ENCODE data around the gene SPSB1.

SPSB1 gene

DNA sequence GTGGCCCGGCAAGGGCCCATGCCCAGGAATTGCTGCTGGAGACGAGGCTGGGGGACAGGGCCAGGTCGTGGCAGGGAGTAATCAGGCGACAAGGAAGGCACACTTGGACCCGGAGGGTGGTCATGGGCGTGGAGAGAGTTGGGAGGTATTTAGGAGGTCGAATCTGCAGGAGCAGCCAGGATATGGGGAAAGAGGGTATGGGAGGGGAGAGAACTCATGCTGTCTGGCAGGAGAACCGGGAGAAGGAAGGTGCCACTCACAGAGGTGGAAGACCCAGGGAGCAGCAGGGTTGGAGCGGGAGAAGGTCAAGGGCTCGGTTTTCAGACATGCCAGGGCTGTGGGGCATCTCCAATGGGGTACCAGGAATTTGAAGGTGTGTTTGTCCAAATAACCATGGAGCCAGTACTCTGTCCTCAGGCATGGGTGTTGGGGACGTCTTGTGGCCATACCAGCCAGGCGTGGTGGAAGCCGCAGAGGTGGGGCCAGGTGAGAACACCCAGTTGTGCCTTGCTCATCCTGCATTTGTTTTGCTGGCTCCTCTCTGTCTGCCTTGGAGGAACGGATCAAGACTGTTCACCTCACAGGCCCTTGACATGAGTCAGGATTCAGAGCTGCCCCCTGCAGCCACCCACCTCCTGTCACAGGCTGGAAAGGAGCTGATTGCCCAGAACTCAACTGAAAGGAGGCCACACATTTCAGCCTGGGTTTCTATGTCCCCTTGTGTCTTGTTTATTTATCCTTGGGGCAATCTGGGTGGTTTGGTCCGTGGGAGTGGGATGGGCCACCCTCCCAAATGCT is 111.6 kb downstream of the SPSB1 start:
- H3K4me1 ChIP-seq (ENCODE audit: control insufficient read depth in 1 of 2, insufficient read depth in 2 of 2, low read length in 2 of 2) = peaks cover 11 to 13% of the 10 kb centered on the region in 2 donors
- H3K4me3 ChIP-seq (ENCODE audit: low read depth in 1 of 2, low read length in 2 of 2) = no peak overlapping the region
- H3K9me3 ChIP-seq (ENCODE audit: control insufficient read depth in 1 of 2, low read length in 2 of 2) = no peaks in the 10 kb centered on the region
- no peaks in the 10 kb centered on the region for H3K27me3 ChIP-seq (ENCODE audit: low read depth, low read length)
- H3K27ac ChIP-seq (ENCODE audit: low read length) = no peak overlapping the region
- H3K36me3 ChIP-seq (ENCODE audit: control insufficient read depth in 1 of 2, insufficient read depth in 2 of 2, low read length in 2 of 2) = no peaks in the 10 kb centered on the region

DNA sequence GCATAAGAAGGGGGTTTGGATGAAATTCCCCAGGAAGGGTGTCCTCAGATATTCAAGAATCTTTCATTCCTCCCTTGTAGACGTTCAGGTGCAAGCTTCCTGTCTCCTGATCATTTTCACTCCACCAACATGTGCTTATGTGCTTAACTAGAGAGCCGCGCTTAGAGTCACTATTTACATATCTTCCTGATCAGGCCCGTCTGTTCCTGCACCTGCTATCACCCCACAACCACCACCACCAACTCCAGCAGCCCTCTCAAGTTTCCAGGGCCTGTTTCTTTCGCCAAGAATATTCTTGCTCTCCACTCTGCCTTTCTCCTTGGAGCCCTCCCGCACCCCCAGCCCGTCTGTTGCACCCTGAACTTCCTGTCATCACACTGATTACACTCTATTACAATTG is 113.4 kb downstream of the SPSB1 start:
- Histone ChIP-seq H3K27me3 (ENCODE audit: low read depth, low read length) (no peaks in the 10 kb centered on the region), H3K4me3 (ENCODE audit: low read depth in 1 of 2, low read length in 2 of 2) (no peak overlapping the region), H3K4me1 (ENCODE audit: control insufficient read depth in 1 of 2, insufficient read depth in 2 of 2, low read length in 2 of 2) (no peaks in the 10 kb centered on the region), H3K36me3 (ENCODE audit: control insufficient read depth in 1 of 2, insufficient read depth in 2 of 2, low read length in 2 of 2) (no peaks in the 10 kb centered on the region), H3K27ac (ENCODE audit: low read length) (no peak overlapping the region), H3K9me3 (ENCODE audit: control insufficient read depth in 1 of 2, low read length in 2 of 2) (no peaks in the 10 kb centered on the region)

DNA sequence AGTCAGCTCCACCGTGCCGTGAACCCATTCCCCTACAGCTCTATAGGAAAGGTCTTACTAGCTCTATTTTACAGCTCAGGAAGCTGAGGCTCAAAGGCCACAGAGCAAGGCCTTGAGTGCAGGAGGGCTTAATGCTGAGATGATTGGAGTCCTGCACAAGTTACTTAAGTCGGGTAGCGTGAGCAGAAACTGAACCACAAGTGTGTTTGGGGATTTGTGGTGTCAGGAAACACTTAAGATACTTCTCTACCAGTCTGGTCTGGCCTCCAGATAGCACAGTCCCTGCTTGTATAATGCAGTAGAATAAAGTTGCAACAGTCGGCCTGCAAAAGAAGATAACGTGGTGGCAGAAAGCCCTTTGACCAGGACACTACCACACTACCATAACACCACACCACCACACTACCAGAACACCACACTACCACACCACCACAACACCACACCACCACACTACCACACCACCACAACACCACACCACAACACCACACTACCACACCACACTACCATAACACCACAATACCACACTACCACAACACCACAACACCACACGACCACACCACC is 118.1 kb downstream of the SPSB1 start:
- Histone ChIP-seq H3K36me3 (ENCODE audit: control insufficient read depth in 1 of 2, insufficient read depth in 2 of 2, low read length in 2 of 2) (no peaks in the 10 kb centered on the region), H3K4me1 (ENCODE audit: control insufficient read depth in 1 of 2, insufficient read depth in 2 of 2, low read length in 2 of 2) (peaks cover 11 to 24% of the 10 kb centered on the region in 2 donors), H3K27me3 (ENCODE audit: low read depth, low read length) (no peaks in the 10 kb centered on the region), H3K27ac (ENCODE audit: low read length) (no peak overlapping the region), H3K4me3 (ENCODE audit: low read depth in 1 of 2, low read length in 2 of 2) (no peak overlapping the region), H3K9me3 (ENCODE audit: control insufficient read depth in 1 of 2, low read length in 2 of 2) (no peaks in the 10 kb centered on the region)

DNA sequence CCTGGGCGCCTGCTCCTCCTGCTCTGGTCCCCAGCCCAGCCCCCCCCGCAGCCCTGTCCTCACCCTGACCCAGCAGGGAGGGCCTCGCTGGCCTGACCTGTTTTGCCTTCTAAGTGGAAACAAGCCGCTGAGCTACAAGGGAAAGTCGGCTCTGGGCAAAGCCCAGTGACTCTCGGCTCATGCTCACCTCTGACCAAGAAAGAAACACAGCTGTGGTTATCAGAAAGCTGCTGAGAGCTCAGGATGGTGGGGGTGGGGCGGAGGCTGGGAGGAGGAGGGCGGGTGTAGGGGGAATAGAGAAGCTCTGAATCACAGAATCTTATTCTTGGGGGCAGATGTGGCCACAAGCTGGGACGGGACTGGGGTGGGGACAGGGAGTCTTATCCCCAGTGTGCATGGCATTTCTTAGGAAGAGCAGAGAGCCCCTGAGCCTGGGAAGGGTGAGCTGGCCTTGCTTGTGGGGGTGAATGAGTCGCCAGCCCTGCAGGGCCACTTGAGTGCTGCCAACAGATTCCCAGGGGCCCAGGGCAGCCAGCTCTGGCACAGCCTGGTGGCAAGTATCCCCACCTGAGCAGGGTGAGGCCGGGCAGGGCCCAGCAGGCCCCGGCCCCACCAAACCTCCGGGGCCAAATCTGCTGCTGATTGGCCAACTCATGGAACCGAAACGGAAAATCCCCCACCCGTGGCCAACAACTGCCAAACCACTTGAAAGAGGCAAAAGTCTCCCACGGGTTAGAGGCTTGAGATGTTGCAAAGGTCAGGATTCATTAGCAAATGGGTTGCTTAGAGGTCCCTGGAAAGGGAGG is 120.6 kb downstream of the SPSB1 start:
- Histone ChIP-seq H3K27me3 (ENCODE audit: low read depth, low read length) (no peaks in the 10 kb centered on the region), H3K36me3 (ENCODE audit: control insufficient read depth in 1 of 2, insufficient read depth in 2 of 2, low read length in 2 of 2) (no peaks in the 10 kb centered on the region), H3K27ac (ENCODE audit: low read length) (peak overlapping the region; percentile 58), H3K4me1 (ENCODE audit: control insufficient read depth in 1 of 2, insufficient read depth in 2 of 2, low read length in 2 of 2) (peaks cover 11 to 24% of the 10 kb centered on the region in 2 donors), H3K4me3 (ENCODE audit: low read depth in 1 of 2, low read length in 2 of 2) (no peak overlapping the region), H3K9me3 (ENCODE audit: control insufficient read depth in 1 of 2, low read length in 2 of 2) (no peaks in the 10 kb centered on the region)

DNA sequence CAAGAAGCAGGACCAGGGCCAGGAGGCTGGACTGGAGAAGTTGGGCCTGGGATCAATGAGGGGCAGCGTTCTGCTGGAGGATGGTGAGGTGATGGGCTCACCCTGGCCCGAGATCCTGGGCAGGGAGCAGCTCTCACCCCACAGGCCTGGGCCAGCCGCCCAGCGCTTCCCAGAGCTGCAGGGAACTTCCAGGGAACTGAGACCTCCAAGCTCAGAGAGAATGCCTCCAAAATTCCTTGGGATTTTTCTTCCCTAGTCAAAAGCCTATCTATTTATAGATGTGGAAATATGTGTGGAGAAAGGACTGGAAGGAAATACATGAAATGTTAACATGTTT is 121.2 kb downstream of the SPSB1 start:
- H3K36me3 ChIP-seq (ENCODE audit: control insufficient read depth in 1 of 2, insufficient read depth in 2 of 2, low read length in 2 of 2) = no peaks in the 10 kb centered on the region
- no peaks in the 10 kb centered on the region for H3K27me3 ChIP-seq (ENCODE audit: low read depth, low read length)
- H3K4me1 ChIP-seq (ENCODE audit: control insufficient read depth in 1 of 2, insufficient read depth in 2 of 2, low read length in 2 of 2) = peaks cover 11 to 24% of the 10 kb centered on the region in 2 donors
- H3K4me3 ChIP-seq (ENCODE audit: low read depth in 1 of 2, low read length in 2 of 2) = no peak overlapping the region
- no peaks in the 10 kb centered on the region for H3K9me3 ChIP-seq (ENCODE audit: control insufficient read depth in 1 of 2, low read length in 2 of 2)
- H3K27ac ChIP-seq (ENCODE audit: low read length) = peak overlapping the region; percentile 58

DNA sequence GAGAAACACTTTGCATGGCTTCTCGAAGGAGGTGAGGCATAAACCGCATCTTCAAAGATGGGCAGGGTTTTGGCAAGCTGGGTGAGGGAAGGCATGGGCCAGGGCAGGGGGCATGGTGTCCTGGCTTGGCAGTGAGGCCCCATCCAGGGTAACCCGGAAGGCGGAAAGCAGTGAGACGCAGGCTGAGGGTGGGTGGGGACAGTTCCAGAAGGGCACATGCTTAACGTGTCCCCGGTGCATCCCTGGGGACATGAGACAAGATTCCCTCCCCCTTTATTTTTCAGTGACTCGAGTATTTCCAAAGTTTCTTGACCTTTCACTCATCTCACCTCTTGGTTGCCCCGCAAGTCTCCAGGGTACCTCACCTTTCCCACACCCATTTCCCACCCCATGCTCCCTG is 123.8 kb downstream of the SPSB1 start:
- Histone ChIP-seq H3K36me3 (ENCODE audit: control insufficient read depth in 1 of 2, insufficient read depth in 2 of 2, low read length in 2 of 2) (no peaks in the 10 kb centered on the region), H3K4me1 (ENCODE audit: control insufficient read depth in 1 of 2, insufficient read depth in 2 of 2, low read length in 2 of 2) (peaks cover 11 to 24% of the 10 kb centered on the region in 2 donors)

DNA sequence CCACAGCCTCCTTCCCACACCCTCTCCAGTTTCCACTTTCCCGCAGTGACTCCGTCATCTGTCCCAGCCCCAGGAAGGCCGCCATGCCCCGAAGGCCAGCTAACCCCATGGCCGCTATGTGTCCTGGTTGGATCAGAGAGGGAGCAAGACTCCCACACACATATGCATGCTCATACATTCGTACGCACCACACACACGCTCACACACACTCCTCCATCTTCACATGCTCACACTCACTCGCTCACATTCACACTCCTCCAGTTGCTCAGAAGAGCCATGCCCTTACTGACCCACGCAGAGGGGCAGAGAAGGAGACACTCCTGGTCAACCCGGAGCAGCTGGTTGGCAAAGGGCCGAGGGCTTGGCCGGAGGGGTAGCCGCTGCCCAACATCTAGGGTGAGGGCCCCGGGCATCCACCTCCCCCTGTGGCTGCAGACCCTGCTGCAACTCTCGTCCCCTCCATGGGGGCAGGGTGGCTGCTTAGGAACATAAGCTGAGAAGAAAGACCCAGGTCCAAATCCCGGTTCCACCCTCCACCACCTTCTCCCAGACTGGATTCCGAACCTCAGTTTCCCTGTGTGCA is 124.3 kb downstream of the SPSB1 start:
- Histone ChIP-seq H3K4me1 (ENCODE audit: control insufficient read depth in 1 of 2, insufficient read depth in 2 of 2, low read length in 2 of 2) (peaks cover 11 to 21% of the 10 kb centered on the region in 2 donors), H3K27me3 (ENCODE audit: low read depth, low read length) (no peaks in the 10 kb centered on the region)

More for the DNA sequence above, 123.8 kb downstream of the SPSB1 start:
- H3K9me3 ChIP-seq (ENCODE audit: control insufficient read depth in 1 of 2, low read length in 2 of 2) = no peaks in the 10 kb centered on the region
- H3K27me3 ChIP-seq (ENCODE audit: low read depth, low read length) = no peaks in the 10 kb centered on the region
- no peak overlapping the region for H3K27ac ChIP-seq (ENCODE audit: low read length)
- H3K4me3 ChIP-seq (ENCODE audit: low read depth in 1 of 2, low read length in 2 of 2) = no peak overlapping the region

DNA sequence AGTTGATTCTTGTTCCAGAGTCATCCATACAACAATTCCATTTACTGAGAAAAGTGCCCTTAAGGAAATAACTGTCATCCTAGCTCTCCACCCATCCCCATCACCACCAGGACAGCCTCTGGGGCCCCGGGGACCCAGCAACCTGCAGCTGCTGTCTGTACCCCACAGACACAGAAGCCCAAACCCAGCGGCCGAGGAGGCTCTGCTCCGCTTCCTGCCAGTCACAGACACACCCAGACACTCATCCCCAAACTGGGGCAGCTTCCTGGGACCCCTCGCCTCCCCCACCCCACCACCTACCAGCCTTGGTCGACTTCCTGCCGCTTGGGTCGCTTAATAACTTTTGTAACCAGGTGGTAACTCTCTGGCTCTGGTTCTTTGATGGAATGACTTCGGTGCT is 125.0 kb downstream of the SPSB1 start:
- Histone ChIP-seq H3K27me3 (ENCODE audit: low read depth, low read length) (no peaks in the 10 kb centered on the region), H3K27ac (ENCODE audit: low read length) (no peak overlapping the region), H3K9me3 (ENCODE audit: control insufficient read depth in 1 of 2, low read length in 2 of 2) (no peaks in the 10 kb centered on the region), H3K36me3 (ENCODE audit: control insufficient read depth in 1 of 2, insufficient read depth in 2 of 2, low read length in 2 of 2) (no peaks in the 10 kb centered on the region), H3K4me1 (ENCODE audit: control insufficient read depth in 1 of 2, insufficient read depth in 2 of 2, low read length in 2 of 2) (peaks cover 8 to 21% of the 10 kb centered on the region in 2 donors), H3K4me3 (ENCODE audit: low read depth in 1 of 2, low read length in 2 of 2) (no peak overlapping the region)

More for the DNA sequence above, 124.3 kb downstream of the SPSB1 start:
- Histone ChIP-seq H3K4me3 (ENCODE audit: low read depth in 1 of 2, low read length in 2 of 2) (no peak overlapping the region), H3K27ac (ENCODE audit: low read length) (no peak overlapping the region), H3K9me3 (ENCODE audit: control insufficient read depth in 1 of 2, low read length in 2 of 2) (no peaks in the 10 kb centered on the region), H3K36me3 (ENCODE audit: control insufficient read depth in 1 of 2, insufficient read depth in 2 of 2, low read length in 2 of 2) (no peaks in the 10 kb centered on the region)

DNA sequence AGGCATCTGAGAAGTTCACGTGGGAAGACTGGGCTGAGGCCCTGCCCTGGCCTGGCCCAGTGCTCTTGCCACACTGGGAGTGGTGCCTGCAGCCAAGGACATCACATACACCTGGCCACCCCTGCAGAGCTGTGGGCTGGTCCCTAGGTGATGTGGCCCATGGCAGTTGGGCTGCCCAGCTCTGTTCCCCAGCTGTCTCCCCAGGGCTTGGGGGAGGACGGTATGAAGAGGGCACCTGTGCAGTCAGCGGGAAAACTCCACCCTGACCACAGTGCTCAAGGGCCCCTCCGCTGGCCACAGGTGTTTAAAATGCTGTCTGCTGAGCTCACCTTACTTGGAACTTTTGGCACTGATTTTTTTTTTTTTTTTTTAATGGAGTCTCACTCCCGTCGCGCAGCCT is 126.2 kb downstream of the SPSB1 start:
- H3K36me3 ChIP-seq (ENCODE audit: control insufficient read depth in 1 of 2, insufficient read depth in 2 of 2, low read length in 2 of 2) = no peaks in the 10 kb centered on the region
- no peaks in the 10 kb centered on the region for H3K9me3 ChIP-seq (ENCODE audit: control insufficient read depth in 1 of 2, low read length in 2 of 2)
- no peak overlapping the region for H3K4me3 ChIP-seq (ENCODE audit: low read depth in 1 of 2, low read length in 2 of 2)
- H3K4me1 ChIP-seq (ENCODE audit: control insufficient read depth in 1 of 2, insufficient read depth in 2 of 2, low read length in 2 of 2) = peaks cover under 1 to 11% of the 10 kb centered on the region in 2 donors
- no peaks in the 10 kb centered on the region for H3K27me3 ChIP-seq (ENCODE audit: low read depth, low read length)
- H3K27ac ChIP-seq (ENCODE audit: low read length) = no peak overlapping the region

Measured in muscle layer of duodenum (tissue), 2 donors.